Endodermal cell (in vitro differentiated cells): ENCODE results near the gene SPAG16. TPM values are rescaled to one million over a fixed set of nuclear protein-coding genes. Genes with fewer than 3 reads are reported as not detected.

Experiments
- DNase-seq: peaks from one replicate; pipeline ENCODE4 v3.0.0-alpha.2; 2017
- H3K27ac ChIP-seq: 2 replicates; pipeline ENCODE4 v1.5.1; 2013; ENCODE audit warnings: mild to moderate bottlenecking, low read depth, low read length, moderate library complexity
- H3K27me3 ChIP-seq: 2 replicates; pipeline ENCODE4 v1.6.1; 2013; ENCODE audit warnings: mild to moderate bottlenecking, low read length, moderate library complexity; ENCODE audit not compliant: insufficient read depth, control insufficient read depth, poor library complexity, severe bottlenecking
- H3K36me3 ChIP-seq: 2 replicates; pipeline ENCODE4 v1.7.0; 2013; ENCODE audit warnings: mild to moderate bottlenecking, low read length, moderate library complexity; ENCODE audit not compliant: control insufficient read depth, insufficient read depth
- H3K4me1 ChIP-seq: one replicate; pipeline ENCODE4 v1.7.0; 2013; ENCODE audit warnings: low read length; ENCODE audit not compliant: control insufficient read depth, insufficient read depth
- H3K4me3 ChIP-seq: 2 replicates; pipeline ENCODE4 v1.5.1; 2013; ENCODE audit warnings: mild to moderate bottlenecking, low read length, moderate library complexity
- H3K9ac ChIP-seq: 2 replicates; pipeline ENCODE4 v1.6.1; 2013; ENCODE audit warnings: mild to moderate bottlenecking, low read length, moderate library complexity; ENCODE audit not compliant: poor library complexity, severe bottlenecking; ENCODE audit errors: extremely low read depth
- H3K9me3 ChIP-seq: 2 replicates; pipeline ENCODE4 v1.6.1; 2013; ENCODE audit warnings: mild to moderate bottlenecking, low read length, moderate library complexity; ENCODE audit not compliant: control insufficient read depth
- H3K27ac Mint-ChIP-seq: 2 replicates; pipeline ENCODE4 v1.8.0; 2020; ENCODE audit warnings: mixed read lengths
- H3K27me3 Mint-ChIP-seq: 2 replicates; pipeline ENCODE4 v1.8.0; 2021; ENCODE audit warnings: mild to moderate bottlenecking, mixed read lengths; ENCODE audit not compliant: insufficient read depth
- H3K36me3 Mint-ChIP-seq: 2 replicates; pipeline ENCODE4 v1.8.0; 2020; ENCODE audit warnings: low read depth, mixed read lengths
- H3K4me1 Mint-ChIP-seq: 2 replicates; pipeline ENCODE4 v1.8.0; 2020; ENCODE audit warnings: mixed read lengths
- H3K4me3 Mint-ChIP-seq: 2 replicates; pipeline ENCODE4 v1.8.0; 2020; ENCODE audit warnings: mild to moderate bottlenecking, moderate library complexity, mixed read lengths
- H3K9me3 Mint-ChIP-seq: 2 replicates; pipeline ENCODE4 v1.8.0; 2020; ENCODE audit warnings: mild to moderate bottlenecking, mixed read lengths
- CTCF ChIP-seq: fragments of 200-600 bp; sonication (generic); conservative IDR thresholded peaks from 2 replicates; pipeline ENCODE4 v1.5.0; 2021; ENCODE audit warnings: antibody characterized with exemption, mild to moderate bottlenecking
- WGBS, 2 experiments: methylation state at CpG; one replicate each; pipeline versions ENCODE4 v1.1.5 to v1.1.7; 2013; ENCODE audit warnings: missing lambda C conversion rate in 2 of 2, mixed read lengths in 1 of 2; ENCODE audit not compliant: insufficient coverage in 1 of 2, insufficient read length in 1 of 2; 5-methylcytosine and 5-hydroxymethylcytosine counted together
- total RNA-seq, 2 donors: library from RNA; stranded (reverse); fragmentation: NEBNext Ultra II Directional in 1 of 2; extraction: Animal tissue kit (Norgen Biotek cat#: 25700) in 1 of 2; gene quantifications; 2 replicates in 1 of 2; 3 replicates in 1 of 2; pipeline ENCODE4 v1.2.1, GENCODE V29; 2021

Gene SPAG16
- total RNA-seq, 2 donors from 2014 or later = 27.8 to 38.2 TPM

- peaks cover 4% of the 10 kb centered on the region for H3K9me3 ChIP-seq
- no peaks in the 10 kb centered on the region for H3K9me3 Mint-ChIP-seq
- peaks cover 14% of the 10 kb centered on the region for H3K4me1 Mint-ChIP-seq
- DNase-seq = no peak
- no peak overlapping the region for H3K27ac Mint-ChIP-seq
- H3K36me3 ChIP-seq = peaks cover 25% of the 10 kb centered on the region
- 83 to 99% methylated on average over 5 to 6 of the region's 6 CpGs for WGBS, 2 experiments
- no peaks in the 10 kb centered on the region for H3K27me3 Mint-ChIP-seq
- H3K9ac ChIP-seq = no peak overlapping the region
- H3K4me1 ChIP-seq = no peaks in the 10 kb centered on the region
- no peak for TF ChIP-seq CTCF
- peaks cover 22% of the 10 kb centered on the region for H3K36me3 Mint-ChIP-seq
- no peak overlapping the region for H3K4me3 ChIP-seq
- no peak overlapping the region for H3K27ac ChIP-seq
- H3K4me3 Mint-ChIP-seq = no peak overlapping the region
- no peaks in the 10 kb centered on the region for H3K27me3 ChIP-seq
These were observed 31.1 kb downstream of the SPAG16 start for GRCh38 chr2:213315168-213315876.

- no peak overlapping the region for H3K4me3 ChIP-seq
- no peak overlapping the region for H3K27ac Mint-ChIP-seq
- WGBS, 2 experiments = 79 to 92% methylated on average over 3 of the region's 3 CpGs
These were observed 31.9 kb downstream of the SPAG16 start for GRCh38 chr2:213316001-213316735.

GRCh38 chr2:213317929-213318328 is 33.7 kb downstream of the SPAG16 start:
- H3K9me3 ChIP-seq = peaks cover 4% of the 10 kb centered on the region
- TF ChIP-seq CTCF = no peak
- H3K9ac ChIP-seq = no peak overlapping the region
- peaks cover 14% of the 10 kb centered on the region for H3K4me1 Mint-ChIP-seq
- no peaks in the 10 kb centered on the region for H3K9me3 Mint-ChIP-seq
- no peak overlapping the region for H3K27ac ChIP-seq
- peaks cover 24% of the 10 kb centered on the region for H3K36me3 ChIP-seq
- 87% methylated on average over 2 of the region's 3 CpGs; no CpG with 5 or more reads in 1 of the 2 experiments for WGBS, 2 experiments
- no peak overlapping the region for H3K27ac Mint-ChIP-seq
- H3K27me3 Mint-ChIP-seq = no peaks in the 10 kb centered on the region
- no peaks in the 10 kb centered on the region for H3K27me3 ChIP-seq
- H3K4me1 ChIP-seq = no peaks in the 10 kb centered on the region
- H3K4me3 Mint-ChIP-seq = no peak overlapping the region
- no peak for DNase-seq
- H3K36me3 Mint-ChIP-seq = peaks cover 31% of the 10 kb centered on the region
- H3K4me3 ChIP-seq = no peak overlapping the region

More at GRCh38 chr2:213316001-213316735, 31.9 kb downstream of the SPAG16 start:
- no peaks in the 10 kb centered on the region for H3K4me1 ChIP-seq
- Mint-ChIP-seq H3K4me3 (no peak overlapping the region), H3K36me3 (peaks cover 24% of the 10 kb centered on the region), H3K9me3 (no peaks in the 10 kb centered on the region), H3K27me3 (no peaks in the 10 kb centered on the region), H3K4me1 (peaks cover 14% of the 10 kb centered on the region)
- no peak overlapping the region for H3K27ac ChIP-seq
- no peak for TF ChIP-seq CTCF
- H3K9ac ChIP-seq = no peak overlapping the region
- no peak for DNase-seq
- peaks cover 4% of the 10 kb centered on the region for H3K9me3 ChIP-seq
- peaks cover 24% of the 10 kb centered on the region for H3K36me3 ChIP-seq
- H3K27me3 ChIP-seq = no peaks in the 10 kb centered on the region
